Measurements from ENCODE around the gene PSMF1.

Gene PSMF1

GRCh38 chr20:1165521-1165920, 47.1 kb downstream of the PSMF1 start:
- TF ChIP-seq, protein P1, sequence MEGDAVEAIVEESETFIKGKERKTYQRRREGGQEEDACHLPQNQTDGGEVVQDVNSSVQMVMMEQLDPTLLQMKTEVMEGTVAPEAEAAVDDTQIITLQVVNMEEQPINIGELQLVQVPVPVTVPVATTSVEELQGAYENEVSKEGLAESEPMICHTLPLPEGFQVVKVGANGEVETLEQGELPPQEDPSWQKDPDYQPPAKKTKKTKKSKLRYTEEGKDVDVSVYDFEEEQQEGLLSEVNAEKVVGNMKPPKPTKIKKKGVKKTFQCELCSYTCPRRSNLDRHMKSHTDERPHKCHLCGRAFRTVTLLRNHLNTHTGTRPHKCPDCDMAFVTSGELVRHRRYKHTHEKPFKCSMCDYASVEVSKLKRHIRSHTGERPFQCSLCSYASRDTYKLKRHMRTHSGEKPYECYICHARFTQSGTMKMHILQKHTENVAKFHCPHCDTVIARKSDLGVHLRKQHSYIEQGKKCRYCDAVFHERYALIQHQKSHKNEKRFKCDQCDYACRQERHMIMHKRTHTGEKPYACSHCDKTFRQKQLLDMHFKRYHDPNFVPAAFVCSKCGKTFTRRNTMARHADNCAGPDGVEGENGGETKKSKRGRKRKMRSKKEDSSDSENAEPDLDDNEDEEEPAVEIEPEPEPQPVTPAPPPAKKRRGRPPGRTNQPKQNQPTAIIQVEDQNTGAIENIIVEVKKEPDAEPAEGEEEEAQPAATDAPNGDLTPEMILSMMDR (IDR thresholded peaks at IDR 0.05; ENCODE audit: extremely low read depth, insufficient read depth, missing control alignments): no peak
- DNase-seq (ENCODE audit: low spot score): no peak
- in situ Hi-C loops (cut with MboI; ENCODE audit: low pct_unique_long_range_greater_than_20kb, low sequenced_read_pairs, unreplicated experiment): no loop called here

GRCh38 chr20:1165941-1166340, 47.5 kb downstream of the PSMF1 start:
- TF ChIP-seq, protein P1 (IDR thresholded peaks at IDR 0.05; ENCODE audit: extremely low read depth, insufficient read depth, missing control alignments): no peak
- in situ Hi-C loops (cut with MboI; ENCODE audit: low pct_unique_long_range_greater_than_20kb, low sequenced_read_pairs, unreplicated experiment): no loop called here
- DNase-seq (ENCODE audit: low spot score): no peak

- no peak for DNase-seq (ENCODE audit: low spot score)
- in situ Hi-C loops (cut with MboI; ENCODE audit: low pct_unique_long_range_greater_than_20kb, low sequenced_read_pairs, unreplicated experiment): no loop called here
- TF ChIP-seq, protein P1 (IDR thresholded peaks at IDR 0.05; ENCODE audit: extremely low read depth, insufficient read depth, missing control alignments): no peak
Observed at GRCh38 chr20:1166948-1167720, 48.7 kb downstream of the PSMF1 start.

DNA sequence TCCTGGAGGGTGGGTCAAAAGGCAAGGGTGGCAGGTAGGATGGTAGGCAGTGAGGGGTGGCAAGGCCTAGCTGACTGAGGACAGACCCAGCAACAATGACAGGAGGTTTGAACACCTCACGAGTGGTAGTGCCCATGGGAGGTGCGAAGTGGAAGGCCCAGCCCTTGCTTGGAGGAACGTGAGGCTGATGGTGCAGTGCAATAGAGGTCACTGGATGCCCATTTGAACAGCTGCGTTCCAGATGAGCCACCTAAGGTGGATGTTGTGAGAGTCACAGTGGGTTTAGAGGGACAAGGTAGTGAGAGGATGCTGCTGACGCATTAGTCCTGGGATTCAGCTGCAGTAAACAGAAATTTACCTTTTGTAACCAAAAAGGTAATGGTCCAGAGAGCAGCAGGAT, 50.8 kb downstream of the PSMF1 start:
- no peak for DNase-seq (ENCODE audit: low spot score)
- in situ Hi-C loops (cut with MboI; ENCODE audit: low pct_unique_long_range_greater_than_20kb, low sequenced_read_pairs, unreplicated experiment): no loop called here
- TF ChIP-seq, protein P1 (IDR thresholded peaks at IDR 0.05; ENCODE audit: extremely low read depth, insufficient read depth, missing control alignments): no peak

- TF ChIP-seq, protein P1 (IDR thresholded peaks at IDR 0.05; ENCODE audit: extremely low read depth, insufficient read depth, missing control alignments): no peak
- DNase-seq (ENCODE audit: low spot score): no peak
- in situ Hi-C loops (cut with MboI; ENCODE audit: low pct_unique_long_range_greater_than_20kb, low sequenced_read_pairs, unreplicated experiment): no loop called here
Observed at GRCh38 chr20:1171461-1172093, 53.2 kb downstream of the PSMF1 start.

- no peak for DNase-seq (ENCODE audit: low spot score)
- in situ Hi-C loops (cut with MboI; ENCODE audit: low pct_unique_long_range_greater_than_20kb, low sequenced_read_pairs, unreplicated experiment): no loop called here
- TF ChIP-seq, protein P1 (IDR thresholded peaks at IDR 0.05; ENCODE audit: extremely low read depth, insufficient read depth, missing control alignments): no peak
Observed at GRCh38 chr20:1173698-1174097, 55.3 kb downstream of the PSMF1 start.

Measured in GM13977 (cell line).